Endodermal cell (in vitro differentiated cells): ENCODE data around the gene THADA. TPM values are rescaled to one million over a fixed set of nuclear protein-coding genes. Genes with fewer than 3 reads are reported as not detected.

Source experiments
- DNase-seq: peaks from one replicate; pipeline ENCODE4 v3.0.0-alpha.2; 2017
- H3K27ac ChIP-seq: 2 replicates; pipeline ENCODE4 v1.5.1; 2013; ENCODE audit warnings: mild to moderate bottlenecking, low read depth, low read length, moderate library complexity
- H3K27me3 ChIP-seq: 2 replicates; pipeline ENCODE4 v1.6.1; 2013; ENCODE audit warnings: mild to moderate bottlenecking, low read length, moderate library complexity; ENCODE audit not compliant: insufficient read depth, control insufficient read depth, poor library complexity, severe bottlenecking
- H3K36me3 ChIP-seq: 2 replicates; pipeline ENCODE4 v1.7.0; 2013; ENCODE audit warnings: mild to moderate bottlenecking, low read length, moderate library complexity; ENCODE audit not compliant: control insufficient read depth, insufficient read depth
- H3K4me1 ChIP-seq: one replicate; pipeline ENCODE4 v1.7.0; 2013; ENCODE audit warnings: low read length; ENCODE audit not compliant: control insufficient read depth, insufficient read depth
- H3K4me3 ChIP-seq: 2 replicates; pipeline ENCODE4 v1.5.1; 2013; ENCODE audit warnings: mild to moderate bottlenecking, low read length, moderate library complexity
- H3K9ac ChIP-seq: 2 replicates; pipeline ENCODE4 v1.6.1; 2013; ENCODE audit warnings: mild to moderate bottlenecking, low read length, moderate library complexity; ENCODE audit not compliant: poor library complexity, severe bottlenecking; ENCODE audit errors: extremely low read depth
- H3K9me3 ChIP-seq: 2 replicates; pipeline ENCODE4 v1.6.1; 2013; ENCODE audit warnings: mild to moderate bottlenecking, low read length, moderate library complexity; ENCODE audit not compliant: control insufficient read depth
- H3K27ac Mint-ChIP-seq: 2 replicates; pipeline ENCODE4 v1.8.0; 2020; ENCODE audit warnings: mixed read lengths
- H3K27me3 Mint-ChIP-seq: 2 replicates; pipeline ENCODE4 v1.8.0; 2021; ENCODE audit warnings: mild to moderate bottlenecking, mixed read lengths; ENCODE audit not compliant: insufficient read depth
- H3K36me3 Mint-ChIP-seq: 2 replicates; pipeline ENCODE4 v1.8.0; 2020; ENCODE audit warnings: low read depth, mixed read lengths
- H3K4me1 Mint-ChIP-seq: 2 replicates; pipeline ENCODE4 v1.8.0; 2020; ENCODE audit warnings: mixed read lengths
- H3K4me3 Mint-ChIP-seq: 2 replicates; pipeline ENCODE4 v1.8.0; 2020; ENCODE audit warnings: mild to moderate bottlenecking, moderate library complexity, mixed read lengths
- H3K9me3 Mint-ChIP-seq: 2 replicates; pipeline ENCODE4 v1.8.0; 2020; ENCODE audit warnings: mild to moderate bottlenecking, mixed read lengths
- CTCF ChIP-seq: fragments of 200-600 bp; sonication (generic); conservative IDR thresholded peaks from 2 replicates; pipeline ENCODE4 v1.5.0; 2021; ENCODE audit warnings: antibody characterized with exemption, mild to moderate bottlenecking
- WGBS, 2 experiments: methylation state at CpG; one replicate each; pipeline versions ENCODE4 v1.1.5 to v1.1.7; 2013; ENCODE audit warnings: missing lambda C conversion rate in 2 of 2, mixed read lengths in 1 of 2; ENCODE audit not compliant: insufficient coverage in 1 of 2, insufficient read length in 1 of 2; 5-methylcytosine and 5-hydroxymethylcytosine counted together
- total RNA-seq, 2 donors: library from RNA; stranded (reverse); fragmentation: NEBNext Ultra II Directional in 1 of 2; extraction: Animal tissue kit (Norgen Biotek cat#: 25700) in 1 of 2; gene quantifications; 2 replicates in 1 of 2; 3 replicates in 1 of 2; pipeline ENCODE4 v1.2.1, GENCODE V29; 2021

THADA gene
- total RNA-seq, 2 donors from 2014 or later, result 32.8 to 35.0 TPM

GRCh38 chr2:43450617-43451016, 145.2 kb downstream of the THADA start:
- no peaks in the 10 kb centered on the region for H3K9me3 Mint-ChIP-seq
- no peak overlapping the region for H3K27ac Mint-ChIP-seq
- WGBS, 2 experiments, result 95 to 100% methylated on average over 1 of the region's 1 CpG
- H3K36me3 ChIP-seq, result no peaks in the 10 kb centered on the region
- peaks cover 65% of the 10 kb centered on the region for H3K4me1 Mint-ChIP-seq
- H3K27ac ChIP-seq, result no peak overlapping the region
- H3K4me3 ChIP-seq, result no peak overlapping the region
- no peak overlapping the region for H3K9ac ChIP-seq
- no peaks in the 10 kb centered on the region for H3K9me3 ChIP-seq
- H3K36me3 Mint-ChIP-seq, result no peaks in the 10 kb centered on the region
- H3K27me3 ChIP-seq, result no peaks in the 10 kb centered on the region
- no peak overlapping the region for H3K4me3 Mint-ChIP-seq
- H3K27me3 Mint-ChIP-seq, result no peaks in the 10 kb centered on the region
- no peak for TF ChIP-seq CTCF
- no peak for DNase-seq
- H3K4me1 ChIP-seq, result peaks cover 5% of the 10 kb centered on the region

- Histone ChIP-seq H3K9ac (peak overlapping the region; percentile 66), H3K4me1 (peaks cover 8% of the 10 kb centered on the region), H3K27me3 (no peaks in the 10 kb centered on the region), H3K36me3 (no peaks in the 10 kb centered on the region), H3K4me3 (no peak overlapping the region), H3K9me3 (no peaks in the 10 kb centered on the region), H3K27ac (peak overlapping the region; percentile 66)
- peaks cover 77% of the 10 kb centered on the region for H3K4me1 Mint-ChIP-seq
- WGBS, 2 experiments, result 84% methylated on average over 1 of the region's 1 CpG; no CpG with 5 or more reads in 1 of the 2 experiments
- H3K27me3 Mint-ChIP-seq, result no peaks in the 10 kb centered on the region
- H3K36me3 Mint-ChIP-seq, result no peaks in the 10 kb centered on the region
- TF ChIP-seq CTCF, result no peak
- peak overlapping the region; percentile 91 for H3K27ac Mint-ChIP-seq
- peak; percentile 83 for DNase-seq
- H3K9me3 Mint-ChIP-seq, result no peaks in the 10 kb centered on the region
- H3K4me3 Mint-ChIP-seq, result peak overlapping the region; percentile 10
Measured at GRCh38 chr2:43448822-43449110, 147.1 kb downstream of the THADA start.

- Histone ChIP-seq H3K4me1 (peaks cover 12% of the 10 kb centered on the region), H3K4me3 (no peak overlapping the region), H3K27me3 (no peaks in the 10 kb centered on the region), H3K9me3 (no peaks in the 10 kb centered on the region), H3K36me3 (no peaks in the 10 kb centered on the region), H3K27ac (peak overlapping the region; percentile 66), H3K9ac (peak overlapping the region; percentile 66)
- 86 to 88% methylated on average over 5 of the region's 5 CpGs for WGBS, 2 experiments
- H3K27me3 Mint-ChIP-seq, result no peaks in the 10 kb centered on the region
- H3K4me3 Mint-ChIP-seq, result peak overlapping the region; percentile 10
- no peak for TF ChIP-seq CTCF
- DNase-seq, result peak; percentile 59
- H3K27ac Mint-ChIP-seq, result peak overlapping the region; percentile 91
- no peaks in the 10 kb centered on the region for H3K9me3 Mint-ChIP-seq
- peaks cover 82% of the 10 kb centered on the region for H3K4me1 Mint-ChIP-seq
- no peaks in the 10 kb centered on the region for H3K36me3 Mint-ChIP-seq
Measured at GRCh38 chr2:43448011-43448821, 147.6 kb downstream of the THADA start.
